NCI-H748 (cell line): ENCODE results near the gene ZFHX3.
"Not testable (repeated sequence)": the region's sequence is repeated elsewhere in the genome, so short reads cannot be mapped to it uniquely, and the experiment has no call there.

ENCODE experiments used
- DNase-seq: peaks from one replicate; lab custom pipeline; 2025; ENCODE audit not compliant: unreplicated experiment; lab: John Stamatoyannopoulos, UW

ZFHX3 gene

DNA sequence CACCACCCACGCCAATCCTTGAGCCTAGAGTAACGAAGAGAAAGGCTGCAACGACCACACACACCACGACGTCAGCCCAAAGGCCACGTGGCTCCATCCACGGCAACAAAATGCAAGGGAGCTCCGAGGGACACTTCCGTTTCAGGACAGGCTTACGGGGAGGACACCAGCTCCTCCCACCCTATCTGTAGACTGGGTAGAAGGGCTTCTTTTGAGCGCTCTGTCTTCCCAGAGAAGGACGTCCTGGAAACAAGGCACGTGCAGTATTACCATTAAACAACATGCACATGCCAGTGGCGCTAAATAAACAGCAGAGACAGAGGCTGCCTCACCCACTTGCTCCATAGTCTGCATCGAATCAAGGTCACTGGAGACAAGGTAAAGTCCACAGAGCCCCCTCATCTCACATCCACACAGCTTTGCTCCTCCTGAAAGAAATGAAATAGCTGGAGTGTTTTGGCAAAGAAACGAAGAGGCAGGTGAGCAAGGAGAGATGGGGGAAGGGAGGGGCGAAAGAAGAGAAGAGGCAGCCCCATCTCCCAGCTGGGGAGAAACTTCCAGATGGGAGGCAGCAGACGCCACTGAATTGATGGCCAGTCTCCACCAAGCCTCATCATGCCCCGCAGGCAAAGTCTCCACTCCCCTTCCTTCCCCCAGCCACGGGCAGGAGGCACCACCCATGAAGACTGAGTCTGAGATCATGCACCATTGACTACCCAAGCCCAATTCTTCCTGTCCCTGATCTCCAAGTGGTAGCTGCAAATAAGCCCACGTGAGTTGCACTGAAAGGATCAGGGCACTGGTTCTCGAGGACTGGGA lies 24.0 kb downstream of the ZFHX3 start:
- DNase-seq: no peak

DNA sequence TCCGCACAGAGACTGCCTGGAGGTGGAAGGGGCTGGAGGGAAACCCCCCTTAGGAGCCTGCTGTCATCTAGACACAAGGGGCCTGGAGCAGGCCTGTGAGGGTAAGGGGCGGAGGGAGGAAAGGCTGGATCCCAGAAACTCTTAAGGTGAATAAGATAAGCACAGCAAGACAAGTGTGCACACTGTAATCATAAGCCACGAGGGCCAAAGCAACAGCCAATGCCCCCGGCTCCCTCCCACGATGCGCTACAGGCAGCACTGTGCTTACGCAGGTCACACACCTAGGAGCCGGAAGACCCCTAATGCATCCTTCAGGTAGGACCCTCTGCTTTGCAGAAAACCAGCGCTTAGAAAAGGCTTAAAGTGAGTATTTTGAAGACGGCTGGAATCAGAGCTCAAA lies 24.6 kb downstream of the ZFHX3 start:
- no peak for DNase-seq

DNA sequence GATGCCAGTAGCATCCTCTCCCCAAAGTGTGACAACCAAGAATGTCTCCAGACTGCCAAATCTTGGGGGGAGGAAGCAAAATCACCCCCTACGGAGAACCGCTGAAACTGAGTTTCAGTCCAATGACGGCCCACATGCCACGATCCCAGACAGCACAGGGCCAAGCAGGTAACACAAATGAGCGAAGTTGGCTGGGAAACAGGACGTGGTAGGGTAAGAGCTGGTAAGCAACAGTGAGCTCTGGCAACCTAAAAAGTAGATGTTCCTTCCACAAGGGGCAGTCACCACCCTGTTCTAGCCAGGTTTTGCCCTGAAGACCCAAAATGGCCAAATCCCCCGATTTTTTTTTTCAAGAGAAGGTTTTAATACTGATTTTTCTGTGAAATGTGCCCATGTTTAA lies 25.4 kb downstream of the ZFHX3 start:
- DNase-seq: no peak

GRCh38 chr16:73021866-73022495 lies 25.9 kb downstream of the ZFHX3 start:
- no peak for DNase-seq

- peak; percentile 54 for DNase-seq
These were observed 27.5 kb downstream of the ZFHX3 start for GRCh38 chr16:73020409-73020884.

GRCh38 chr16:73019457-73020362 lies 28.2 kb downstream of the ZFHX3 start:
- no peak for DNase-seq

DNA sequence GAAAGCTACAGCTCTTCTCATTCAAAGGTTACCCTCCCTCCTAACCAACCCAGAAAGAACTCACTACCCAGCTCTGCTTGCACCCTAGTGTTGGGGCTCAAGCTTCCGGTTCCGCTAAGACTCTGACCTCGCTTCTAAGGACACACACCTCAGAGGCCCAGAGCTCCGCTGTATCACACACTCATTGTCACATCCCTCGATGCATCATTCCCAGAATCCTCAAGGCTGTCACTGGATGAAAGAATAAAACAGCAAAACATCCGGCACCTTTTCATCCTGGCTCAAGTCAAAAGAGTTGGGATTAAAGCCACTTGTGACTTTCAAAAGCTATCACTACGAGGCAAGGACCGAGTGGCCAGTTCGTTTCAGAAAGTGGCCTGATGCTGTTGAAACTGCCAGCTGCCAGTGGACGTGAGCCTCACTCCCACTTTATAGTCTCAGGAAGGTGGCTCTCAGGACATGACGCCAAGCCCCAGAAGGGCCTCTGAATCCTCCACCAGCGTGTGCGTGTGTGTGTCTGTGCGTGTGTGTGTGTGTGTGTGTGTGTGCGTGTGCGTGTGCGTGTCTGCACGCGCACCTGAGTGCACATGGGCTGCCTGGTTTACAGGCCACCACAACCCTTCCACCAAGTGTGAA lies 29.0 kb downstream of the ZFHX3 start:
- no peak for DNase-seq

DNA sequence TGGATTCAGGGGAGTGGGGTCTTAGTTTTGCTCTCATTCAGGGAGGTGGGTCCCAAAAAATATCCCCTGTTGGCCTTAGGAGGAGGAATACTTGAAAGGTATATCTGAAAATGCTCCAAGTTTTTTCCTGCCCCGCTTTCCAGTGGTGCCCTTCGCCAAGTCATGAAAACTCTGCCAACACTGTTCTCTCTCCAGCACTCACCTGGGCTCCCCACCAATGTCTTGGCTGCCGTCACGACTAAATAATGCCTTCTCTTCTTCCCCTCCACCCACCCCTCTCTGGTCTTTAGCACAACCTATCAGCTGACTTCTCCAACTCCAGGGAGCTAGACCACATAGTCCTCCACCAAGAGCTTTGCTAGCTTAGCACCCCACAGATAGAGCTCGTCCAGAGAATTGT lies 30.6 kb downstream of the ZFHX3 start:
- no peak for DNase-seq

DNA sequence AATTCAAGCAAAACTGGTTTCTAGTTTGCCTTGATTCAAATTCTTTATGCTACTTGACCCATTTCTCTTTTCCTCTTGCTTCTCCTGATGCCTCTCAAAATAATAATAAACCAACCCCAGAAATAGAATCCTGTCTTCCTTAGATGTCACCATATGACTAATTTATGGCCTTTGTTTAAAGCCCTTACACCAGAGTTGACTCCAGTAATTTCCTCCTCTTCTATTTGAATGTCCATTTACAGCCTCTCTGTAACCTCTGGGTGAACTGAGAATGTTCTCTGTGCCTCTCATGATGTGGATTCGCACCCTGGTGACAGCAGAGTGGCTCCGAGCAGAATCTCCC lies 31.5 kb downstream of the ZFHX3 start:
- DNase-seq: no peak

DNA sequence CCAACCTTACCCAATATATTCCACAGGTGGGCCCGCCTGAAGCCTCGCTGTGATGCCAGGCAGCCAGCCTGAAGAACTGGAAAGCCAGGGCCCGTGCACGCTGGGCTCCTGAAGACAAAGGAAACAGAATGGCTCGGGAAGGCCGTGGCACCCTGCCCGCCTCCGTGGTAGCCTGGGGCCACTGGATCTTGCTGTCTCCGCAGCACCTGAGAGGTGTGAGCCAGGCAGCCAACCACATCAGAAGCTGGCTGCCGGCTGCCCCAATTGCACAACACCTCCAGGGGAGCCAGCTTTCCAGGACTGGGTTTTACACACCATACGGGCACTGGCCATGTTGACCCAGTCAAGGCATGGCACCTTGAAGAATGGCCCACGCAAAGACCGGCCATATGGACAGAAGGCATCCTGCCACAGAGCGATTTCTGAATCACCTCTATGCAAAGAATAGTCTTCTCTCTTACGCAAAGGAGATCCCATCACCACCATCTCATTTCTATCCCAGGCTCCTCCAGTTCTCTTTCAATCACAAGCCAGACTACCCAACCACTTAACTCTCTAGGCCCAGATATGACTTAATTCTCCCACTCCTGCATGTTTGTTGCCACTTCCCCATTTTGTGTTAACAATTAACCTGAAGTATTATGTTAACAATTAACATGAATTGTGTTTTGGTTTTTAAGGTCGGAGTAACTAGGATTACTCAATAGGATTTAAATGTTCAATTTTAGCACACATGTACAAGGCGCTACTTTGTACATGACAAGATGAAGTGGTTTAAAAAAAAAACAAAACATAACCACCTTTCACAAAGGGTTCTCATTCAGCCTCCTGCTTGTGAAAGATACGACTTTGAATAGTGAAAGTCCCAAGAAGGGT lies 32.1 kb downstream of the ZFHX3 start:
- DNase-seq: peak; percentile 5

GRCh38 chr16:73014768-73015167 lies 33.2 kb downstream of the ZFHX3 start:
- no peak for DNase-seq

DNA sequence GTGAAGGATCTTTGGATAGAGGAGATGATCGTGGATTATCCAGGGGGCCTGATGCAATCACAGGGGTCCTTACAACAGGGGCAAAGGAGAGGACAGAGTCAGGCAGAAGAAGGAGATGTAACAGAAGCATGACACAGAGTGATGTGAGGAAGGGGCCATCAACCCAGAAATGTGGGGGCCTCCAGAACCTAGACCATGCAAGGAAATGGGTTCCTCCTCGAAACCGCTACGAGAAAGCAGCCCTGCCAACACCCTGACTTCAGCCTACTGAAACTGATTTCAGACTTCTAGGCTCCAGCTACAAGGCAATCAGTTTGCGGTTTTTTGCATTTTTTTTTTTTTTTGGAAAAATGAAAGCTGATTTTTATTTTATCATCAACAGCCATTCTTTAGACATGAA lies 34.0 kb downstream of the ZFHX3 start:
- no peak for DNase-seq

DNA sequence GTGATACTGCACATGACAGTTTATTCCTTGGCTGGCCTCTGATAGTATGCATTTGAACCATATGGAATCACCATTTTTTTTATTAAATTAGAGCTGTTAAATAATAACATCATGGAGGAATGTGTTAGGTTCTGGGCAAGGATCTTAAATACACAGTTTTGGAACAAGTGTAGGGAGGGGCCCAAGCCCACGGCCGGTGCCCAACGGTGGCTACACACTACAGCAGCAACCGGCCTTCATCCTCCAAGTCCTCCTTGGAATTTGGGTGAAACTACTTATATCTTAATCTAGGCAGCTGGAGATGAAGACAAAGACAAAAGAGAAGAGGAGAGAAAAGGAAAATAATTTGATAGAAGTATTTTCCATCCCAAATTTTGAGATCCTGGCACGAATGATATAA lies 35.6 kb downstream of the ZFHX3 start:
- no peak for DNase-seq

DNA sequence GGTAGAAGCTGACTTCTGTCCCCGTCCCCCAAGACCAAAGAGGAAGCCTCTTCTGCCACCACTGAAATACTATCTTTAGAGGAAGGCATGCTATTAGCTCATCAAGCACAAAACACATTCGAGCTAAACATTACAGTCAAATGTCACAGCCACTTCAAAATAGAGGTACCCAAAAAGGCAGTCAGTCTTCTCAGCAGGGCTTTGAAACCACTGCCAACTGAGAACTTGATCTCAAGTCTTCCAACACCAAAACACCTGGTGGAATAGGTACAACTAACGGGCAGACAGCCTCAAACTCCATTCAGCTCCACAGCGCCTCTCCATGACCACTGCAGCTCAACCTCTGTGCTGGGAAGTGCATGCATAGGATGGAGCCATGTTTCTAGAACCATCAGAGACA lies 36.0 kb downstream of the ZFHX3 start:
- no peak for DNase-seq

DNA sequence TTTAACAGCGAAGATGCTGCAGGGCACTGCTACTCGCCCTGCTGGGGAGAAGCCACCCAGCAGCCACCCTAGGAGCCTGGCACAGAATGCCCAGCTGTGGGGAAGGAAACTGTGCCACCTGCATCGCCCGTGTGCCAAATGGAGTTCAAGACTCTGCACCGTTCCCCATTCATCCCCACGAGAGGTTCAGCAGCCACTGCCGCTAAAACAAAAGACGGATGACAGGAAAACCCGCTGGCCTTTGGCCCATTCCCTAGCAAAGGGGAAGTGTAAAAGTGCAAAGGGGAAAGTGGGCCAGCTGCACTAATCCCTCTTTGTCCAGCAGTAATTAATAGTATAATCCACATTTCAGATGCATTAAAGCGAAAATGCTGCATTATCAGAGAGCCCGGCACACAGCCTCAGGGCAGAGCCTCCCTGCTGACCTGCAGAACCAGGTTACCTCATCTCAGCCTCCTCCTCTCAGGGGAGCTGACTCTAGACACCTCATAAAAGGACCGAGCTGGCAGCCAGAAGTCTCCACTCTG lies 37.7 kb downstream of the ZFHX3 start:
- peak; percentile 20 for DNase-seq

GRCh38 chr16:73009710-73010109 lies 38.2 kb downstream of the ZFHX3 start:
- not testable (repeated sequence) for DNase-seq

- DNase-seq: no peak
These were observed 41.9 kb downstream of the ZFHX3 start for GRCh38 chr16:73006026-73006425.

DNA sequence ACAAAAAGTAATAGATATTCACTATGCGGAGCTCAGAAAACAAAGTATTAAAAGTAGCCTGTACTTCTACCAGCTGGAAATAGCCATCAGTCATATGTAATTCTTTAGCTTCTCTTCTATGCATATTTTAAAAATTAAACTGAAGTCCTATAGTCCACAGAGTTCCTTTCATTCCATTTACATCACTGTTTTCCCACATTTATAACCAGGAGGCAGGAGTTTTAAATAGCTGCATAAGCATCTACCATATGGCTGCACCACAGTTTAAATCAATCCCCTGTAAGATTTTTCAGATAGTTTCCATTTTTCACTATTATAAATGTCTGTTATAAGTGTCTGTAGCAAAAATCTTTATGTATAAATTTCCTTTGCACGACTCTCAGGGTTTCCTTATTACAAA lies 45.1 kb downstream of the ZFHX3 start:
- no peak for DNase-seq

DNA sequence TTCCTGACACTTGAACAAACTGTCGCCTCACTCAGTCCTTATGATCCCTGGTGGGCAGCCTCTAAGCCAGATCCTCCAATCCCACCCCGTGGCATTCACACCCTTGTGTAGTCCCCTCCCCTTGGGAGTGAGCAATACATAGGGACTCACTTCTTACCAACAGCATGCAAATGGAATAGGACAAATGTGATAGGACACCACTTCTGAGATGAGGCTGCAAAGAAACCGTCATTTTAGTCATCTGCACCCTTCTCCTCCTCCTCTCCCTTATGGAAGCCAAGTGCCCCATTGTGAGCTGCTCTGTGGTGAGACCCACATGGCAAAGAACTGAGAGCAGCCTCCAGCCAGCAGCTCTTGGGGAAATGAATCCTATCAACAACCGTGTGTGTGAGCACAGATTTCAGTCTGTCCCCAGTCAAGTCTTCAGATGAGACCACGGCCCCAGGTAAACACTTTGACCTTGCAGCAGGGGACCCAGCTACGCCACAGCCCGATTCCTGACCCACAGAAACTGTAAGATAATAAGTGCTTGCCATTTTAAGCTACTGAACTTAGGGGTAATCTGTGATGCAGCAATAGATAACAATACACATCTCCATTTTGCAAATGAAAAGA lies 46.9 kb downstream of the ZFHX3 start:
- no peak for DNase-seq
